Posterior vena cava (tissue), 2 donors: ENCODE data around the gene NFKB1. TPM values are rescaled to one million over a fixed set of nuclear protein-coding genes. Genes with fewer than 3 reads are reported as not detected.

Experiments
- DNase-seq: peaks from one replicate; pipeline ENCODE4 v3.0.0-alpha.2; 2020; ENCODE audit warnings: low spot score
- intact Hi-C, 2 donors: fragments of 100-400 bp; cut with DNase I; formaldehyde crosslinking; loops; one replicate each; pipeline versions ENCODE4 v1.14.1 to v1.14.2; 2022 to 2023
- total RNA-seq, 2 donors: library from RNA; stranded (reverse); fragmentation: NEBNext Ultra II Directional; extraction: Animal tissue kit (Norgen Biotek cat#: 25700); gene quantifications; one replicate each; pipeline ENCODE4 v1.2.1, GENCODE V29; 2021
- donor health status: DM: yes; HTN: yes; CAD: no.
- donor health status: DM: yes; HTN: yes; CAD: no.

NFKB1 gene
- total RNA-seq, 2 donors from 2014 or later = 31.4 to 35.7 TPM

DNA sequence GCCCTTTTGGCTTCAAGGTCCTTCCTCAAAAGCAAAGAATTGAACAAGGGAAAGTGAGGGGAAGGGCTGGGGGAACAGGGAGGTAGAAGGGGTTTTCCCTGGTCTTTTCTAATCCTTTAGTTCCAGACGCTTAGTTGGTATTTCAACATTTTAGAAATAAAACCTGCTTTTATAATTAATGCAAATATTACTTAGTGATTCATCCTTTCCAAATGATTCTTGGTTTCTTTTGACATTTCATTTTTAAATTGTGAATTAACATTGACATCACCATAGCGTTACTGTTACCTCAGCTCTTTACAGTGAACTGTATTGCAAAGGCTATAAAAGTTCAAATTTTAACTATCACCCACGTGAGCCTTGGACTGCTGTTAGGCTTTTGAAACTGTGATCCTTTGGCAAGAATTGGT lies 20.9 kb downstream of the NFKB1 start:
- intact Hi-C loops = no loop called here
- no peak for DNase-seq

DNA sequence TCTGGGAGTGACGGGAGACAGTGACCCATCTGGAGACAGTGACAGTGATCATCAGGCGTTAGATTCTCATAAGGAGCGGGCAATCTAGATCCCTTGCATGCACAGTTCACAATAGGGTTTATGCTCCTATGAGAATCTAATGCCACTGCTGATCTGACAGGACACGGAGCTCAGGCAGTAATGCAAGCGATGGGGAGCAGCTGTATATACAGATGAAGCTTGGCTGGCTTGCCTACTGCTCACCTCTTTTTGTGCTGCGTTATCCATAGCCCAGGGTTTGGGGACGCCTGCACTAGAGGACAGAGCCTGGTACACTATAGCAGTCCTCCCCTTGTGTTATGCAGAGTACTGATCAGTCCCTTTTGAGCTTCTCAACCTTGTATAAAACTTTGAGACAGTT lies 23.5 kb downstream of the NFKB1 start:
- intact Hi-C loops = no loop called here

DNA sequence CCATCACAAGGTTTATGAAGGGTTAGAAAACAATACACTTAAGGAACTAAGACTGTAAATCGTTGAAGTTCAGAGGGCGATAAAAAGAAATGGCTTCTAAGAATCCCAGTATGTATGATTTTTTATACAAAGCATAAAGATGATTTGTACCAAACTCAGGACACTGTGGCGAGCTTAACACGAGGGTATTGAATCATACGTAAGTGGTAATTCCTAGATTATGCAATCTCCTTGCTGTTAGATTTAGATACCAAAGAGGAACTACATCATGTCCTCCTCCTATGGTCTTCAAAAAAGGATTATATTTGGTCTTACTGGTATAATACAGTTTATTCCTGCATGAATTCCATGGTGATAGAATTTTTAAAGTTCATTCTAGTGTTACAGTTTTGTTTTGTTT lies 23.9 kb downstream of the NFKB1 start:
- intact Hi-C loops = no loop called here
- no peak for DNase-seq

More for the DNA sequence above, 23.5 kb downstream of the NFKB1 start:
- DNase-seq = no peak

DNA sequence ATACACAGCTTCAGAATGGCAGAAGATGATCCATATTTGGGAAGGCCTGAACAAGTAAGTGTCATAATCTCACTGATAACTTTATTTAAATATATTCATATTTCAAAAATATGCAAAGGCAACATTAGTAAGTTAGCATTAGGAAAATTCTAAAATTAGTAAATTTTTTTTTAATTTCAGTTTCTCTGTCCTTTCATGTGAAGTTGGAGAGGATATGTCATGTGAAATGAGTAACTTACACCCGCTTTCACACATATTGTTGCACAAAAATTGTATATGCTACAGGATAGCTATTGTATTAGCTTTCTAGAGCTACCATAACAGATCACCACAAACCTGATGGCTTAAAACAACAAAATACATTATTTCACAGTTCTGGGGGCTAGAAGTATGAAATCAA lies 24.3 kb downstream of the NFKB1 start:
- intact Hi-C loops = no loop called here
- no peak for DNase-seq

DNA sequence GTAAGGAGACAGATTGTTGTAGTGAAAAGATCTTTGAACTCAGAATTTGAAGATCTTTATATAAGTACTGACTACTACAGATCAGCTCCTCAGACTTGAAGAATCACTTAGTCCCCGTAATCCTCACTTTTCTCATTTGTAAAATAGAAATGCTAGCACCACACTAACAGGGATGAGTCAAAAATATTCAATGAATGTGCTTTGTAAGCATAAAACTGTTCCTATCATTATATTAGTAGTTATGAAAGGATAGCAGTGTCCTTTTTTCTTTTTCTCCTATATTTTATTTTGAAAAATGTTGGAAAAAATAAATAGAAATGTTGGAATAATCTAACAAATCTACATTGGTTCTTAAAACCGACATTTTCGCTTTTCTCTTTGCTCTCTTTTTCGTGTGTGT lies 25.4 kb downstream of the NFKB1 start:
- DNase-seq = no peak
- intact Hi-C loops = no loop called here

DNA sequence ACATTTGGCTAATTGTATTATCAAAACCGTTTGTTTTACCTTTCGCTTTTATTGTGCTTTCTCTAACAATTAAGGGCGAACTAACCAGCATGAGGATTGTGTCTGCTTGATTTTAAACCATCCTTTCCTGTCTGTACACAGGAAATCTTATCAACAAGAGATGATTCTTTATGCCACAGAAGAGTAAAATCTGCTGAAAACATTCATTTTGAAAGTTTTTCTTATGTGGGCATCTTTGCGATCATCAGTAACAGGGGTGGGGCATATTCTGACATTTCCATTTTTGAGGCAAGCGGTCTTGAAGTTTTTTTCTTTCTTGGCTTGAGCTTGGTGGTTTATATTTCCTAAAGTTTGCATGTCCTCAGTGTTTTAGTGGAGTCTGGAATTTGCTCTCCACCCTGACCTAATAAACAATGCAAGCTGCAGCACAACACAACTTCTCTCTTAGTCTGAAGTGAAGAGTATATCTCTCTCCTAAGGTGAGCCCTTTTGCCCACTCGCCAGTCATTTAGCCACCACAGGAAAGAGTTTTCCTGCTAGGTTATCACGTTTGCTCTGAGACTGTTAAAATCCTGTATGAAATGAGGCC lies 26.6 kb downstream of the NFKB1 start:
- no peak for DNase-seq
- intact Hi-C loops = no loop called here

DNA sequence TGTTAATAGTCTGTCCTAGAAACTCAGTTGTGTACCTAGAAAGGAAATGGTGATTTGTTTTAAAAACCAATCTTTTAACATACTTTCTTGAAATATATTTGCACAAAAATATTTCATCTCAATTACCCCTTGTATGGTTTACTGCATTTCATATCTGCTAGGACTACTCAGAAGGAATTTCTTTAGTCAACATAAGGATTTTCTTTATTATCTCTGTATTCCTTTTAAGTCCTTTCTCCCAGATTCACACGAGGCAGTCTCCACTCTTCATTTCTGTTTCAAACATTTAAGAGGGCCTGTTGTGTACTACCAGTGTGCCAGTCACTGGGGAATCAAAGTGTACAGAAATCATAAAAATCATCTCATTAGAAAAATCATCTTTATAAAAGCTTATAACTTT lies 28.8 kb downstream of the NFKB1 start:
- no peak for DNase-seq
- intact Hi-C loops = no loop called here

DNA sequence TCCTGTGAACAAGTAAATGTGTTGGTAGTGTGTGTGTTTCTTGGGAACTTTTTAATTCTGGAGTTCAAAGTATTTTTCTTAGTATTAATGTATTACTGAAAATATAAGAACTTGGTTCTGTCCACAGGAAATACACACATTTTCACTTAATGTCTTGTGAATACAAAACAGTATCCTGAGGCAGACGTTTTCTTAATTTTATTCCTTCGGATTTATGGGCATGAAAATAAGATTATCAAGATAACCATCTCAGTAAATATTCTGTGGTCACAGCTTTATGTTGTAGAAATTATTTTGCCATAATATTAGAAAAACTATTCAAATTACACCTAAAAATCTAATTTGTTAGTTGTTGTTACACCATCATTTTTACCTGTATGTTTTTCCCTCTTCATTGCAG lies 29.8 kb downstream of the NFKB1 start:
- no peak for DNase-seq
- intact Hi-C loops = no loop called here

DNA sequence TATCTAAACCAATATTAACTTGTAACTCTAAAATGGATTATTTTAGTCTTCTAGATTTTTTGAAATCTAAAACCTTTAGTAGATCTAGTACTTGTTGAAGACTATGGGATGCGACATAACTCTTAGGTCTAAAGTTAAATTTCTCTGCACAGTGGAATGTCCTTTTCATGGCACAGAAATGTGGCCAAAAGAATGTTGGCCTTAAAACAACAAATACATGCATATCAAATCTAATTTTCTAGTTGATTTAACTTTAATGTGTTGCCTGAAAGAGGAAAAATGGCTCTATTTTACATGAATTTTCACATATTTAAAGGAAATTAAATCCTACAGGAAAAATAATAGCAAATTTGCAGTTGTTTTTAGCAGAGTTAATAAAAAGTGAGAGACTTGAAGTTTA lies 30.3 kb downstream of the NFKB1 start:
- intact Hi-C loops = no loop called here
- DNase-seq = no peak

DNA sequence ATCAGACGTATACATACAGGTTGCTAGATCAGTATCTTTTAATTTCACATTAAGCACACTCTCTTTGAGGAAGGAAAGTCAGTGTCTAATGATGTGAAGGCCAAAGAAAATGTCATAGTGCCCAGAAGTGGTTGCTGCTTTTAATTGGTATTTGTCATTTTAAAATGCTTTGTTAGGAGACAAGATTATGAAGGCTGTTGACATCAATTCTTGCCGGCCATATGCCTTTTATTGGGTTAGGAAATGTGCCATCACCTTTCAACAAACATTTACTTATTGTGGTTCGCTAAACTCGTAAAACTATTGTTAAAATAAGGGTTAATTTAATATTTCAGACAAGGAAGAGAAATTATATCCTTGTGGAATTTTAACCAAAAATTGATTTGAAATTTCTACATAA lies 32.2 kb downstream of the NFKB1 start:
- no peak for DNase-seq
- intact Hi-C loops = no loop called here

DNA sequence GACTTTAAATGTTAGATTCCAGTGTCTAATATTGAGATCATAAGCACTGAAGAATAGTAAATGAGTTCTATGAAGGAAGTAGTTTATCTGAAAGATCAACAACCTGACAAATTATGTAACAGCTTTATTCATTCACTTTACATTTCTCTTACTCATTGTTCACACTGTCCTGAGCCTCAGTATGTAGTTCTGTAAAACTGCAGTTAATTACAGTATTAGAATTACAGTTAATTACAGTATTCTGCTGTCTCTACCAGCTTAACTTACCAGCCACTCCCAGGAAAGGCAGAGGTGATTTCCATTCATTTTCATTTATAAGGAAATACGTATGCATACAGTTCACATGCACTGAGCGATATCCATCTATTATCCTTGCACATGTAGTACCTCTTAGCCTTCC lies 32.7 kb downstream of the NFKB1 start:
- intact Hi-C loops = no loop called here
- DNase-seq = no peak

DNA sequence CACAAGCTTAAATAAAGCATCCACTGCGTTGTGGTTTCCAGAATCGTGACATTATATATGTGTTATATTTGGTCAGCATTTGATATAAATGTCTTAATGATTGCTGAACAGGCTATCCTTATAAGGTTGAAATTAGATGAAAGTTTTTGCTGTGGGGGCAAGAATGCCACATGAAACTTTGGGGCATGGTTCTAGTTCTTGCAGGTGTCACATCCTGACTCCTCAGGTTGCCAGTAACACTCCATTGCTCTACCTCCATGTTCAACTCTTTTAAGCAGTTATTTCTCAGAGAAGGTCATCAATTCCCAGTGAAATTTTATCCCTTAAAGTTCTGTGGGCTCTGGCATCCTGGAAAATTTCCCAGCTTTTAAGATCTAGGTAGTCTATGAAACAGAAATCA lies 33.7 kb downstream of the NFKB1 start:
- DNase-seq = no peak
- intact Hi-C loops = no loop called here

DNA sequence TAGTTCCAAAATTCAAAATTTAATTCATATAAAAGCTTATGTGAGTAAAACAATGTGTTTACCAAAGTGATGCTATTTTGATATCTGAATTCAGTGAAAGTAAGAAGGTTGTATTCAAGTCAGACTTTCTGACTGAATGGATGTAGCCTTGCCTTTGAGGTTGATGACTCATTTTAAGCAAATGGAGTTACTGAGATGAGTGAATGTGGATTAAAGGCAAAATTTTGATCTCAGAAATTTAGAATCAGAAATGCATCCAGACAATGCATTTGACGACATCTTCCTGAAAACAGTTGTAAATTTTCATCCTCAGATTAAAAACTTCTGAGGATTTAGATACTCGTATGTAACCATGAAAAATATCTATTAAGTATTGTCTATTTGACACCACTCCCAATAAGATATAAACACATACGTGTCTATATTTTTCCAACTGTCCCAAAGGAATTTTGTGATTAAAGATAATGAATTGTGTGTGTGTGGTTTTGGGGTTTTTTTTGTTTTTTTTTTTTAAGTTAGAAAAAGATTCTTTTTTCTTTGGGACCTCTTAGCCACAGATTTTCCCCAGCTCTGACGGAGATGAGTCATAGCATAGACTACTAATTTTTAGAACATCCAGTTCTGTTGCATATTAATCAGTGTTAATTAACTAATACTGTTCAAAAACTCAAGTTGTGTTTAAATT lies 34.4 kb downstream of the NFKB1 start:
- no peak for DNase-seq
- intact Hi-C loops = no loop called here

DNA sequence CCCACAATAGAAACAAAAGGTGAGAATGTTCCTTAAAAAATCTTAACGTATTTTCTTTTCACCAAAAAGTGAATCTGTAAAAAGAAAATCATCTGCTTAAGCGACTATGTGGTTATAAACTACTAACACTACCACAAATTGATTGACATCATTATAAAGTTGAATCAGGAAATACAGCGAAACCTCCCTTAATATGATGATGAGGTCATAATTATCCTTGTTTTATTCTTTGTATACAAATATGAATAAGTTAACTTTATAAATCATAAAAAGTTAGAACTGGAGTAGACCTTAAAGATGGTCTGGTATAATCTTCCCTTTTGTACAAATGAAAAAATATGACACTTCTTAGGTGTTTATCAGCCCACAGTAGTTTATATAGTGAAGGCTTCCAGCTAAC lies 35.6 kb downstream of the NFKB1 start:
- intact Hi-C loops = no loop called here
- no peak for DNase-seq

DNA sequence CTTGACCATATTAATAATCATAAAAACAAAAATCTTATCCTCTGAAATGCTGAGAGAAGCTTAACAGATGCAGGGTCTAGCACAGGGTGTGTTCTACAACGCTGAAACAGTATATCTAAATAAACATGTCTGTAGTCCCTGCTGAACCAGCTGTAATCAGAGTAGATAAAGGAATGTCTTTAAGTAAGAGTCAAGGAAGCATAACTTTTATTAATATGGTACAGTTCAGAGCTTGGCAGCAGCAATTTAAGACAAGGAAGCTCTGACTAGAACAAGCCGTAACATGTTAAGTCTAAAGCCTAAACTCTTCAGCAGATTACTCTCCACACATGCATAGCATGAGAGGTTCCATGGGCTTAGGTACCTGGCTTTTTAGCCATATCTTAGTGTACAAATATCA lies 36.1 kb downstream of the NFKB1 start:
- intact Hi-C loops = no loop called here
- DNase-seq = no peak

DNA sequence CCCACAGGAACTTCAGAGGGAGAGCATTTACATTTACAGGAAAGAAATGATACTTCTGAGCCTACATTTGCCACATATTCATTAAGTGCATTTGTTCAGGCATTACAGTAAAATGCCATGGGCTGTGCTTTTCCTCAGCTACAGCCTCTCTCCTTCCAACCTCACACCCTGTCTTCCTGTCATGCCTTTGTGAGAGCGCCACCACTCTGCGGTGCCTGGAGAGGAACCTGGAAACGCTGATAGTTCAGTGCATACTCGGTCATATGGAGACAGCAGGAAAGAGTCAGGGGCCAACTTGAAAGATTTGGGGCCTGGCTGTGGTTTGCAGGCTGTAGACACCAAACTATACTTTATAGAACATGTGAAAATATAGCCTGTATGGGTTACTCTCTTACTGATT lies 40.5 kb downstream of the NFKB1 start:
- no peak for DNase-seq
- intact Hi-C loops = no loop called here

DNA sequence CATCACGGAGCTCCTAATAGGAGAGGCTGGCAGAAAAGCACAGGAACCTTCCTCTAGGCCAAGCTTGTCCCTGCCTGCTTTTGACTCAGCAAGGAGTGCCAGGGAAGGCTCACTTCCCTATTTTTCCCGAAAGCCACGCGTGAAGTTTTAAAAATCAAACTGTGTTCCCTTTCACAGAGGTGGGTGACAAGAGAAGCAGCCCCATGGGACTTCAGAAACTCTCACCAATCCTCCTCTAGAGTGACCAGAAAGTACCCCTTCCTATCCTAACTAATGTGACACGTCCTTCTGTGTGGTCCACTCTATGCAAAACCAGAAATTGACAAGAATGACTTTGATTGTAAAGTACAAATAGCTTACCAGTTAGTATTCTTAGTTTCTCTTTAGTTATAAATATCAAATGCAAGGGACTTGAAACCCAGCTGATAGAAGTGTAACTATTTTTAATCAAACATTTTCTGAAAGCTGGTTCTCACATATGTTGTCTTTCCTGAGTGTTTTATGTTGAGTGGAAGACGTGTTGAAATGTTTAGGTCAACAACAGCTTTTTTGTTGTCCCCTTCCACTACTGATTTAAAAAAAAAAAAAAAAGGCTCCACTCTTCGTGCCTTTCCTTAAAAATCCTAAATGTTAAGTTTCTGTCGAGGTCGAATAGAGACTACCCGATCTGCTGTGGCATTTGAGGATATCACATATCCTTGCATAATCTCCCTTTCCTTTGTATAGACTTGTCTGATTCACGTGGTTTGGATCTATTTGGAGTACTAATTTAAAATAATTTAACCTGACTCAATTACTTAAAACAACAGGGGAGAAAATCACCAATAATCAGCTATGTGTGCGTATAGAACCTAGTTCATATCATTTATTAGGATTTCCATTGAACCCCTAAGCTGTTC lies 42.1 kb downstream of the NFKB1 start:
- intact Hi-C loops = no loop called here
- no peak for DNase-seq

DNA sequence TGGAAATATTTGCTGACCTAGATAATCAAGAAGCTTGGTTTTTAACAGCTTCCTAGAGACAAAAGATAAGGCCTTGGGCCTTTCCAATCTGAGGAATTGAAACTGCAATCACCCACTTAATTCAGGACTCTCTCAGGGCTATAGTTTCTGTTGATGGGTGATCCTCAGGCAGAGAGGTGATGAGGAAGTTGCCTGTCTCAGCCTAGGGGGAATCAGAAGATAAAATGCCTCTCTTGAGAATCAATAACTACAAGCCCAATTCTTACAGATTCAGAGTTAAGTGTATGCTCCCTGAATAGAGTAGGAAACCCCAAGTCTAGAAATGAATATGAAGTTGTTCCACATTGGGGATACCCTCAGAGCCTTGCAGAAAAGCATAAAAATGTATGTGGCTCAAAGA lies 45.5 kb downstream of the NFKB1 start:
- DNase-seq = no peak

DNA sequence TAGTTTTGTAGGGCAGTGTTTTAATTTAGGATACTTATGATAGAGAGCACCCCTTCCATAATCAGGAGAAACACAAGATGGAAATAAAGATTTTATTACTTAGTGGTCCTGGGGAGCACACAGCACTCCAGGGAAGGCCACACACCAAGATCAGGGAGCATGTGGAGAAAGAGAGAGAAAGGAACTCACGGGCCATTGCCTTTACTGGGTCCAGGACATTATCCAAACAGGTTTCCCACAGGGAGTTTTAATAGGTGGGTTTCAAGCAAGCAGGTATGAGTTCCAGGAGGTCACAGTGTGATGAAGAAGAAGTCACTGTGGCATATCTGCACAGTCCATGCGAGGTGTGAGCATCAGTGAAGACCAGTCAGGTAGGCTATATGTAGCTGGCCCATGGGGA lies 46.8 kb downstream of the NFKB1 start:
- intact Hi-C loops = no loop called here
- no peak for DNase-seq

More for the DNA sequence above, 45.5 kb downstream of the NFKB1 start:
- intact Hi-C loops = no loop called here

DNA sequence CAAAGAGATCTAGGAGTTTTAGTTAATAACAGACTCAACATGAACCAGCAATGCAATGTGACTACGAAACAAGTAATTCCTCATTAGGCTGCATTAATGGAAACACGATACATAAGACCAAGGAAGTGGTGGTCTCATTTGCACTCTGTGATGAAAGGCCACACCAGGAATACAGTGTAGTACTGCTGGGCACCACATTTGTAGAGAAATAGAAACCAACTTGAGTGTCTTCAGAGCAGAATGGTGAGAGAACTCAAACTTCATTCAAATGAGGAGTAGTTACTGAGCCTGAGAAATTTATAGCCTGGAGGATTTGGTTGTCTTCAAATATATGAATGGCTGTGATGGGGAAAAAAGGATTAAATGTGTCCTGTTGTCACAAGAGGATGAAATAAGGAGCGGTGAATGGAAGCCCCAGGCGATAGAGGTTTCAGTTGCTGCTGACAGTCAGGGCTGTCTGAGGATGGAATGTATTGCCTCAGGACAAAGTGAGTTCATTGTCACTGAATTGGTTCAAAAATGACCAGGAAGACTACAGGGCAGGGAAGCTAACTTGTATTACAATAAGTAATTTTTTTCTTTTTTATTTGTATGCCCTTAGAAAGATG lies 50.9 kb downstream of the NFKB1 start:
- intact Hi-C loops = no loop called here
- DNase-seq = no peak
